ENCODE data around the gene STARD13. TPM values are rescaled to one million over a fixed set of nuclear protein-coding genes. Genes with fewer than 3 reads are reported as not detected.
A peak's percentile ranks its signal among the peaks of the same experiment; 100 is the strongest.

Gene STARD13
- total RNA-seq, 1 experiment from 2014 or later = 4.1 TPM

DNA sequence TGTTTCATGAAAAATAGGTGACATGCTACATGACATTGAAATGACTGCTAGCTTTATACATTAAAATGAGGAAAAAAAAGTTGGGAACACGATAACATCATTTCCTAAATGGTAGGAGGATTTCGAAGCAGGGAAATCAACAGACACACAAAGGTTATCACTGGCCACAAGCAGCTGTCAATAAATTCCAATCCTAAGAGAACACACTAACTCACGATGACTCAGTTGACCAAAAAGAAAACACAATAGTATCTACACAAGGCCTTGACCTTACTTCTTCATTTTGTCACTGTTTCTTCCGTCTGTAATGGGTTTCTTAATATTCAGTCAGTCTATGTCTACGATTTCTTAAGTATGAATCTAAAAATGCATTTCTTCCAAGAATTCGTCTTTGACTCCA, 36.5 kb downstream of the STARD13 start:
- ChIA-PET CTCF (no interaction called here), RAD21 (ENCODE audit: low non-redundant PET in 1 of 2, low total read pairs in 2 of 2, uncharacterized antibody in 2 of 2, unreplicated experiment in 2 of 2) (no interaction called here), POLR2A (no interaction called here)
- no peak overlapping the region for H2AFZ ChIP-seq (ENCODE audit: low read depth, low read length, poor library complexity, severe bottlenecking)
- H3K27me3 ChIP-seq (ENCODE audit: insufficient read depth, low read length) = no peaks in the 10 kb centered on the region
- H3K27ac ChIP-seq (ENCODE audit: low read depth, low read length) = no peak overlapping the region
- ATAC-seq (no peak), DNase-seq (ENCODE audit: low read depth, low spot score) (peak; percentile 13)
- intact Hi-C loops (cut with micrococcal nuclease) = no loop called here
- H3K4me1 ChIP-seq (ENCODE audit: control insufficient read depth in 1 of 2, insufficient read depth in 2 of 2, low read length in 2 of 2) = peaks cover 8 to 31% of the 10 kb centered on the region in 2 experiments; a peak in 3 of 4 replicates
- no peak overlapping the region for H3K9ac ChIP-seq (ENCODE audit: low read length)
- TF ChIP-seq CBX3 (IDR thresholded peaks at IDR 0.05; ENCODE audit: low read depth) (peak; percentile 14; the same call in 1 of the 2 replicates), POLR2AphosphoS5 (IDR thresholded peaks at IDR 0.05; ENCODE audit: low read depth, low read length) (no peak), ELF1 (IDR thresholded peaks at IDR 0.05; ENCODE audit: borderline replicate concordance, low read depth) (no peak), ZFX (IDR thresholded peaks at IDR 0.05) (no peak), SP1 (IDR thresholded peaks at IDR 0.05; ENCODE audit: low read depth) (0 out of 2 replicates have a peak, but pooled peaks have one; percentile 21), EZH2 (IDR thresholded peaks at IDR 0.05) (no peak), CEBPB (IDR thresholded peaks at IDR 0.05; ENCODE audit: low read depth) (0 out of 2 replicates have a peak, but pooled peaks have one; percentile 19), FOSL1 (IDR thresholded peaks at IDR 0.05; ENCODE audit: low read depth) (0 out of 2 replicates have a peak, but pooled peaks have one; percentile 39), JUND (IDR thresholded peaks at IDR 0.05) (peak; percentile 24; the same call in 1 of the 2 replicates), SIN3A (IDR thresholded peaks at IDR 0.05; ENCODE audit: low read depth) (no peak)
- TF ChIP-seq, protein P1, sequence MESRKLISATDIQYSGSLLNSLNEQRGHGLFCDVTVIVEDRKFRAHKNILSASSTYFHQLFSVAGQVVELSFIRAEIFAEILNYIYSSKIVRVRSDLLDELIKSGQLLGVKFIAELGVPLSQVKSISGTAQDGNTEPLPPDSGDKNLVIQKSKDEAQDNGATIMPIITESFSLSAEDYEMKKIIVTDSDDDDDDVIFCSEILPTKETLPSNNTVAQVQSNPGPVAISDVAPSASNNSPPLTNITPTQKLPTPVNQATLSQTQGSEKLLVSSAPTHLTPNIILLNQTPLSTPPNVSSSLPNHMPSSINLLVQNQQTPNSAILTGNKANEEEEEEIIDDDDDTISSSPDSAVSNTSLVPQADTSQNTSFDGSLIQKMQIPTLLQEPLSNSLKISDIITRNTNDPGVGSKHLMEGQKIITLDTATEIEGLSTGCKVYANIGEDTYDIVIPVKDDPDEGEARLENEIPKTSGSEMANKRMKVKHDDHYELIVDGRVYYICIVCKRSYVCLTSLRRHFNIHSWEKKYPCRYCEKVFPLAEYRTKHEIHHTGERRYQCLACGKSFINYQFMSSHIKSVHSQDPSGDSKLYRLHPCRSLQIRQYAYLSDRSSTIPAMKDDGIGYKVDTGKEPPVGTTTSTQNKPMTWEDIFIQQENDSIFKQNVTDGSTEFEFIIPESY (IDR thresholded peaks at IDR 0.05; ENCODE audit: extremely low read depth, insufficient replicate concordance, low read length) = no peak
- no peak overlapping the region for H3K4me3 ChIP-seq (replicated peaks in 1 of 2; ENCODE audit: low read depth in 1 of 2, low read length in 2 of 2)
- H3K4me2 ChIP-seq (ENCODE audit: low read length) = peak overlapping the region; percentile 49
- H3K79me2 ChIP-seq (ENCODE audit: insufficient read depth, low read length) = no peaks in the 10 kb centered on the region
- no peaks in the 10 kb centered on the region for H3K36me3 ChIP-seq (ENCODE audit: control insufficient read depth in 1 of 2, insufficient read depth in 2 of 2, low read length in 2 of 2)
- BruUV-seq (replicated peaks) = no TSS peak
- H4K20me1 ChIP-seq (ENCODE audit: insufficient read depth) = no peaks in the 10 kb centered on the region
- no peaks in the 10 kb centered on the region for H3K9me3 ChIP-seq (ENCODE audit: control insufficient read depth in 1 of 2, insufficient read depth in 1 of 2, low read depth in 1 of 2, low read length in 2 of 2)
- no peaks in the 10 kb centered on the region for H3K9me2 ChIP-seq (ENCODE audit: insufficient read depth)
